ENCODE measurements around the gene PLPPR5.
"Not testable (repeated sequence)": the region's sequence is repeated elsewhere in the genome, so short reads cannot be mapped to it uniquely, and the experiment has no call there.

Gene PLPPR5

DNA sequence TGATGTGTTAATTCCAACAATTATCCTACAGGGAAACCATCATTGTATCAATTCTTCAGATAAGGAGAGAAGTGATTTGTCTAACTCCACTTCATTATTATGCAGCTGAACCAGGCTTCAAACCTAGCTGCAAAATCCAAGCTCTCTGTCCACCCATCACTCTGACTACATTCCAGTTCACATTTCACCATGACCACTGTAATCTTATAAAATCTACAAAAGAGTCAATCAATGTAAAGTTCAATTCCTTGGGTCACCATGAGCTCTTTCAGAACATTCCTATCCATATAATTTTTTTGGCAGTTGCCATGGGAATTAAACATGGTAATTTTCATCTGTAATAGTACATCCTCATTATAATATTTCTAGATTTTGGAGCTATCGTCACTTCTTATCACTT, 100.9 kb downstream of the PLPPR5 start:
- H3K4me1 ChIP-seq (ENCODE audit: control insufficient read depth, insufficient read depth, low read length): no peaks in the 10 kb centered on the region
- H3K27me3 ChIP-seq (ENCODE audit: control insufficient read depth, insufficient read depth, low read length): no peaks in the 10 kb centered on the region
- no peaks in the 10 kb centered on the region for H3K36me3 ChIP-seq (ENCODE audit: control insufficient read depth, insufficient read depth, low read length)
- no peak overlapping the region for H3K9ac ChIP-seq (ENCODE audit: low read length)
- no peak overlapping the region for H3K4me3 ChIP-seq (ENCODE audit: low read length)
- no peaks in the 10 kb centered on the region for H3K9me3 ChIP-seq (ENCODE audit: control insufficient read depth, low read length)

- Histone ChIP-seq H3K9me3 (ENCODE audit: control insufficient read depth, low read length) (no peaks in the 10 kb centered on the region), H3K27me3 (ENCODE audit: control insufficient read depth, insufficient read depth, low read length) (no peaks in the 10 kb centered on the region), H3K9ac (ENCODE audit: low read length) (no peak overlapping the region), H3K4me3 (ENCODE audit: low read length) (no peak overlapping the region), H3K4me1 (ENCODE audit: control insufficient read depth, insufficient read depth, low read length) (no peaks in the 10 kb centered on the region), H3K36me3 (ENCODE audit: control insufficient read depth, insufficient read depth, low read length) (no peaks in the 10 kb centered on the region)
Measured at GRCh38 chr1:98903261-98903660, 101.4 kb downstream of the PLPPR5 start.

DNA sequence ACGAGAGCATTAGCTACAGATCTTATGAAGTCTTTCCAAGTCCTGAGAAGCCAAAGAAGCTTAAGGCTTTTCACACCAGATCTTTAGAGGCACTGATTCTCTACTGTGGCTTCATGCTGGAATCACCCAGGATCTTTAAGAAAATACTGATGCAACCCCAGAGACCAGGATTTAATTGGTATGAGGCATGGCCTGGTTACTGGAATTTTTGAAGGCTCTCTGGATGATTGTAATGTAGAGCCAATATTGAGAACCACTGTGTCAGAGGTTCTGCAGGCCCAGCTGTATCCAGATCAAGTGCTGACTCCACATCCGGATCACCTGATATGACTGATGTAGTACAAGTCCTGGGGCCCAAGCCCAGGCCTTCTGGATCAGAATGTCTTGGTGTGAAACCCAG, 105.7 kb downstream of the PLPPR5 start:
- Histone ChIP-seq H3K27me3 (ENCODE audit: control insufficient read depth, insufficient read depth, low read length) (no peaks in the 10 kb centered on the region), H3K36me3 (ENCODE audit: control insufficient read depth, insufficient read depth, low read length) (no peaks in the 10 kb centered on the region), H3K9ac (ENCODE audit: low read length) (no peak overlapping the region), H3K4me3 (ENCODE audit: low read length) (no peak overlapping the region), H3K4me1 (ENCODE audit: control insufficient read depth, insufficient read depth, low read length) (no peaks in the 10 kb centered on the region), H3K9me3 (ENCODE audit: control insufficient read depth, low read length) (no peaks in the 10 kb centered on the region)

- H3K4me3 ChIP-seq (ENCODE audit: low read length): no peak overlapping the region
- no peaks in the 10 kb centered on the region for H3K9me3 ChIP-seq (ENCODE audit: control insufficient read depth, low read length)
- no peaks in the 10 kb centered on the region for H3K4me1 ChIP-seq (ENCODE audit: control insufficient read depth, insufficient read depth, low read length)
- H3K36me3 ChIP-seq (ENCODE audit: control insufficient read depth, insufficient read depth, low read length): no peaks in the 10 kb centered on the region
- H3K9ac ChIP-seq (ENCODE audit: low read length): no peak overlapping the region
- H3K27me3 ChIP-seq (ENCODE audit: control insufficient read depth, insufficient read depth, low read length): no peaks in the 10 kb centered on the region
Measured at GRCh38 chr1:98897479-98897878, 107.2 kb downstream of the PLPPR5 start.

DNA sequence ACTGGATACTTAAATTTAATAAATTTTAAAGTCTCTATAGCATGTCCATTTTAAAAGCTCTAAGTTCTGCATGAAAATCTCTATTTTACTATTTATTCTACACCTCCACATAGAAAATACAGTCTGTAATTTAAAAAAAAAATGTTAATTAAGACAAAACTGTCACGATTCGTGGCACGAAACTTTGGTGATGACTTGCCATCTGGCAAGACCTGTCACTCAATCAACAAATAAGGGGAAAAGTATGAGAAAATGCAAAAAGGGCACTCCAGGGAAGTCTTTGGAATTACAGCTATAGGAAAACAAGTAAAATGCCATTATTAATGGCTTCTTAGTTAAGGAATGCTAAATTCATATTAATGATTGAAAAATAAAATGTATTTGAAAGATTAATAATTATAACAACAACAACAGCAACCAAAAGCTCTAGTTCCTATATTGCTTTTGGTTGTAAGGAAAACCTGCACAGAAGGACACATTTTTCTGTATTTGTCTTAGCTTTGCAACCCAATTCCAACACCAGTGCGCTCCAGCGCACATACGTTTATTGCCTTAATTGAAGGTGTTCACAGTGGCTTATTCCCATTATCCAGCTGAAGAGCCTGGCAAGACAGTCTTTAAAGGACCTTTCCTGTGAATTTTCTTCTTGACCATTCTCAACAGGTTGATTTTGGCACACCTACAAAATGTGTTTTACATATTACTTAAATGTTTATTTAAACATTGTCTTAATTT, 107.8 kb downstream of the PLPPR5 start:
- no peak overlapping the region for H3K9ac ChIP-seq (ENCODE audit: low read length)
- no peaks in the 10 kb centered on the region for H3K9me3 ChIP-seq (ENCODE audit: control insufficient read depth, low read length)
- H3K36me3 ChIP-seq (ENCODE audit: control insufficient read depth, insufficient read depth, low read length): no peaks in the 10 kb centered on the region
- no peaks in the 10 kb centered on the region for H3K4me1 ChIP-seq (ENCODE audit: control insufficient read depth, insufficient read depth, low read length)
- H3K27me3 ChIP-seq (ENCODE audit: control insufficient read depth, insufficient read depth, low read length): no peaks in the 10 kb centered on the region
- H3K4me3 ChIP-seq (ENCODE audit: low read length): no peak overlapping the region

DNA sequence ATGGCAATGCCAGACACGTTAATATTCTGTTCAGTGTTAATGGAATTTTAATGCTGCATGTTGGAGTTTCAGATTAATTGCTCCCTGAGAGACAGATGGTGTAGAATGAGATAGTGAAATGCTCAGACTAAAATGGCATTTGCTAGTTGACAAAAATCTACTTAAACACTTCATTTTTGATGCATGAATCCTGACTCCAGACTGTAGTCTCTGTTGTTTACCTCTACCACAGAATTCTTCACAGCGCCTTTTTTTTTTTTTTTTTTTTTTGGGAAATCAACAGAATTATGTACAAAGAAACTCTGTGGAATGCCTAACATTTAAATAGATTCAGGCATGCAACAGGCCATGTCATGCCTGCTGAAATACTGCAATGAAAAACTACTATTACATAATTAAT, 111.3 kb downstream of the PLPPR5 start:
- no peak overlapping the region for H3K9ac ChIP-seq (ENCODE audit: low read length)
- H3K4me3 ChIP-seq (ENCODE audit: low read length): no peak overlapping the region
- H3K9me3 ChIP-seq (ENCODE audit: control insufficient read depth, low read length): no peaks in the 10 kb centered on the region
- no peaks in the 10 kb centered on the region for H3K27me3 ChIP-seq (ENCODE audit: control insufficient read depth, insufficient read depth, low read length)
- no peaks in the 10 kb centered on the region for H3K36me3 ChIP-seq (ENCODE audit: control insufficient read depth, insufficient read depth, low read length)
- no peaks in the 10 kb centered on the region for H3K4me1 ChIP-seq (ENCODE audit: control insufficient read depth, insufficient read depth, low read length)

DNA sequence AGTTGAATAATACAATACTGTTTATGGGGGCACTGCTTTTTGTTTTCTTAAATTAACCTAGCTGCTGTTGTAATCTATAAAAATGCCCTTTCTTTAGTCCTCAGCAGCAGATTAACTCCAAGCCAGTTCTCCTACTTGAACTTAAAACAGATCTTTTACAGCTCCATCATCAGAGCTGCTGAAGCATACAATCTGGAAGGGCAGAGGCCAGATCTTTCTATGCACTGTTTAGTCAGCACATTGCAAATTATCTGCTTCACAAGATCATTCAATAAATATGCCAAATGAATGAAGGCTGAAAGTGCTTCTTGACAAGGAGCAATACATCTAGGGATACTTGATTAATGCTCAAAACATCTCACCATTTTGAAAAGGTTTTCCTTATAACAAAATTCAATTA, 115.8 kb downstream of the PLPPR5 start:
- Histone ChIP-seq H3K9ac (ENCODE audit: low read length) (no peak overlapping the region), H3K4me1 (ENCODE audit: control insufficient read depth, insufficient read depth, low read length) (no peaks in the 10 kb centered on the region), H3K36me3 (ENCODE audit: control insufficient read depth, insufficient read depth, low read length) (no peaks in the 10 kb centered on the region), H3K27me3 (ENCODE audit: control insufficient read depth, insufficient read depth, low read length) (no peaks in the 10 kb centered on the region), H3K4me3 (ENCODE audit: low read length) (no peak overlapping the region), H3K9me3 (ENCODE audit: control insufficient read depth, low read length) (no peaks in the 10 kb centered on the region)

- Histone ChIP-seq H3K9me3 (ENCODE audit: control insufficient read depth, low read length) (no peaks in the 10 kb centered on the region), H3K9ac (ENCODE audit: low read length) (no peak overlapping the region), H3K4me1 (ENCODE audit: control insufficient read depth, insufficient read depth, low read length) (no peaks in the 10 kb centered on the region), H3K27me3 (ENCODE audit: control insufficient read depth, insufficient read depth, low read length) (no peaks in the 10 kb centered on the region), H3K36me3 (ENCODE audit: control insufficient read depth, insufficient read depth, low read length) (no peaks in the 10 kb centered on the region), H3K4me3 (ENCODE audit: low read length) (no peak overlapping the region)
Measured at GRCh38 chr1:98887507-98887906, 117.2 kb downstream of the PLPPR5 start.

- H3K9me3 ChIP-seq (ENCODE audit: control insufficient read depth, low read length): no peaks in the 10 kb centered on the region
- no peaks in the 10 kb centered on the region for H3K27me3 ChIP-seq (ENCODE audit: control insufficient read depth, insufficient read depth, low read length)
- H3K9ac ChIP-seq (ENCODE audit: low read length): no peak overlapping the region
- H3K36me3 ChIP-seq (ENCODE audit: control insufficient read depth, insufficient read depth, low read length): no peaks in the 10 kb centered on the region
- no peaks in the 10 kb centered on the region for H3K4me1 ChIP-seq (ENCODE audit: control insufficient read depth, insufficient read depth, low read length)
- H3K4me3 ChIP-seq (ENCODE audit: low read length): no peak overlapping the region
Measured at GRCh38 chr1:98884864-98885263, 119.8 kb downstream of the PLPPR5 start.

GRCh38 chr1:98881901-98882300, 122.8 kb downstream of the PLPPR5 start:
- H3K4me3 ChIP-seq (ENCODE audit: low read length): no peak overlapping the region
- no peaks in the 10 kb centered on the region for H3K27me3 ChIP-seq (ENCODE audit: control insufficient read depth, insufficient read depth, low read length)
- H3K9me3 ChIP-seq (ENCODE audit: control insufficient read depth, low read length): no peaks in the 10 kb centered on the region
- no peak overlapping the region for H3K9ac ChIP-seq (ENCODE audit: low read length)
- H3K4me1 ChIP-seq (ENCODE audit: control insufficient read depth, insufficient read depth, low read length): no peaks in the 10 kb centered on the region
- H3K36me3 ChIP-seq (ENCODE audit: control insufficient read depth, insufficient read depth, low read length): no peaks in the 10 kb centered on the region

DNA sequence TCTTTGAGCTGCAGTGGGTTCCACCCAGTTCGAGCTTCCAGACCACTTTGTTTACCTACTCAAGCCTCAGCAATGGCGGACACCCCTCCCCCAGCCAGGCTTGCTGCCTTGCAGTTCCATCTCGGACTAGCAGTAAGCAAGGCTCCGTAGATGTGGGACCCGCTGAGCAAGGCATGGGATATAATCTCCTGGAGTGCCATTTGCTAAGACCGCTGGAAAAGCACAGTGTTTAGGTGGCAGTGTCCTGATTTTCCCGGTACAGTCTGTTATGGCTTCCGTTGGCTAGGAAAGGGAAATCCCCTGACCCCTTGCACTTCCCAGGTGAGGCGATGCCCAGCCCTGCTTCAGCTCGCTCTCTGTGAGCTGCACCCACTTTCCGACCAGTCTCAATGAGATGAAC, 123.4 kb downstream of the PLPPR5 start:
- not testable (repeated sequence) for H3K27me3 ChIP-seq (ENCODE audit: control insufficient read depth, insufficient read depth, low read length); H3K36me3 ChIP-seq (ENCODE audit: control insufficient read depth, insufficient read depth, low read length); H3K9me3 ChIP-seq (ENCODE audit: control insufficient read depth, low read length); H3K9ac ChIP-seq (ENCODE audit: low read length); H3K4me3 ChIP-seq (ENCODE audit: low read length); H3K4me1 ChIP-seq (ENCODE audit: control insufficient read depth, insufficient read depth, low read length)

DNA sequence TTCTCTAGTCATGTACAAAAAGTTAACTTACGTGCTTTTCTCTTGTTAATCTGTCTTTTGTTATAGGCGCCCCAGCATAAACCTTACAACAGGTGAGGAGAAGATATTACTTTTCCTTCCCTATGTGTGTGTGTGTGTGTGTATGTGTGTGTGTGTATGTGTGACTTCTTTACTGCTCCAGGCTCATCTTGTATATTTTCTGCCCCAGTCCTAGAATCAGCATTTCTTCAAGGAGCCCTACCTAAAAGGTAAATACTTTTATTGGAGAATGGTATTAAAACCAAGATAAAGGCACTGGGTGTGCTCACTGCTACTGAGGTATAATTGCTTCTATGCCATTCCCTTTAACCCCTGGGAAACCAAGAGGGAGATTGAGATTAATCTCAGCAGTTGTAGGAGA, 129.8 kb downstream of the PLPPR5 start:
- peaks cover 29% of the 10 kb centered on the region for H3K4me1 ChIP-seq (ENCODE audit: control insufficient read depth, insufficient read depth, low read length)
- no peaks in the 10 kb centered on the region for H3K36me3 ChIP-seq (ENCODE audit: control insufficient read depth, insufficient read depth, low read length)
- no peaks in the 10 kb centered on the region for H3K9me3 ChIP-seq (ENCODE audit: control insufficient read depth, low read length)
- no peaks in the 10 kb centered on the region for H3K27me3 ChIP-seq (ENCODE audit: control insufficient read depth, insufficient read depth, low read length)
- H3K4me3 ChIP-seq (ENCODE audit: low read length): no peak overlapping the region
- H3K9ac ChIP-seq (ENCODE audit: low read length): no peak overlapping the region
